Neural cell (in vitro differentiated cells): Measurements from ENCODE around the gene GRIPAP1.

Experiments used
- CTCF ChIP-seq: fragments of 450-650 bp; IDR thresholded peaks from 2 replicates; pipeline ENCODE4 v1.5.1; 2014; ENCODE audit warnings: antibody characterized with exemption, mild to moderate bottlenecking, moderate library complexity; ENCODE audit not compliant: poor library complexity, severe bottlenecking
- EZH2 ChIP-seq: fragments of 200-600, 300-800 bp; shearing (Covaris generic), sonication (generic); IDR thresholded peaks from 2 replicates; pipeline ENCODE4 v1.6.1; 2014; ENCODE audit warnings: antibody characterized with exemption, low read length, borderline replicate concordance, mild to moderate bottlenecking; ENCODE audit not compliant: insufficient read depth, poor library complexity, severe bottlenecking
- RAD21 ChIP-seq: fragments of 450-650 bp; conservative IDR thresholded peaks from 2 replicates; pipeline ENCODE4 v1.6.1; 2014; ENCODE audit warnings: antibody characterized with exemption, mild to moderate bottlenecking, moderate library complexity

GRCh38 chrX:49003696-49004095 lies 1.6 kb upstream of the GRIPAP1 start:
- TF ChIP-seq CTCF (no peak), EZH2 (no peak), RAD21 (no peak)
